Measurements from ENCODE around the gene CMKLR1.

DNA sequence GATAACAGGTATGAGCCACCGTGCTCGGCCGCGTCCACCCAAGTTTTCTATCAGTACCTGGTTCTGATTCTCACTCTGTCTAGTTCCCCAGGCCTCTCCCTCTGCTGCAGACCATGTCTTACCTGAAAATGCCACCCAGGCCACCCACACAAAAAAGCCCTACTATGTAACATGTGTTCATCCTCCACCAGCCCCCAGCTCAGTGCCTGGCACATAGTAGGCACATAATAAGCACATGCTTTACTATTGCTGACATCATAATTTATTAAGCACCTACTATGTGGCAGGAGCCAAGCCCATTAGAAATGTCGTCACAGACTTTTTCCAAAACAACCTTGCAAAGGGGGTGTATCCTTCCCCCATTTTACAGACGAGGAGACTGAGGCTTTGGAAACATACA, 37.8 kb downstream of the CMKLR1 start:
- TF ChIP-seq, protein P1, sequence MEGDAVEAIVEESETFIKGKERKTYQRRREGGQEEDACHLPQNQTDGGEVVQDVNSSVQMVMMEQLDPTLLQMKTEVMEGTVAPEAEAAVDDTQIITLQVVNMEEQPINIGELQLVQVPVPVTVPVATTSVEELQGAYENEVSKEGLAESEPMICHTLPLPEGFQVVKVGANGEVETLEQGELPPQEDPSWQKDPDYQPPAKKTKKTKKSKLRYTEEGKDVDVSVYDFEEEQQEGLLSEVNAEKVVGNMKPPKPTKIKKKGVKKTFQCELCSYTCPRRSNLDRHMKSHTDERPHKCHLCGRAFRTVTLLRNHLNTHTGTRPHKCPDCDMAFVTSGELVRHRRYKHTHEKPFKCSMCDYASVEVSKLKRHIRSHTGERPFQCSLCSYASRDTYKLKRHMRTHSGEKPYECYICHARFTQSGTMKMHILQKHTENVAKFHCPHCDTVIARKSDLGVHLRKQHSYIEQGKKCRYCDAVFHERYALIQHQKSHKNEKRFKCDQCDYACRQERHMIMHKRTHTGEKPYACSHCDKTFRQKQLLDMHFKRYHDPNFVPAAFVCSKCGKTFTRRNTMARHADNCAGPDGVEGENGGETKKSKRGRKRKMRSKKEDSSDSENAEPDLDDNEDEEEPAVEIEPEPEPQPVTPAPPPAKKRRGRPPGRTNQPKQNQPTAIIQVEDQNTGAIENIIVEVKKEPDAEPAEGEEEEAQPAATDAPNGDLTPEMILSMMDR (IDR thresholded peaks at IDR 0.05; ENCODE audit: borderline replicate concordance, extremely low read depth, low read length, poor library complexity, severe bottlenecking): no peak
- no peak for TF ChIP-seq EZH2 (IDR thresholded peaks at IDR 0.05; ENCODE audit: borderline replicate concordance, low read depth, low read length, severe bottlenecking)

Measured in DND-41 (cell line).